ENCODE measurements around the gene TRAF5.

TRAF5 gene

DNA sequence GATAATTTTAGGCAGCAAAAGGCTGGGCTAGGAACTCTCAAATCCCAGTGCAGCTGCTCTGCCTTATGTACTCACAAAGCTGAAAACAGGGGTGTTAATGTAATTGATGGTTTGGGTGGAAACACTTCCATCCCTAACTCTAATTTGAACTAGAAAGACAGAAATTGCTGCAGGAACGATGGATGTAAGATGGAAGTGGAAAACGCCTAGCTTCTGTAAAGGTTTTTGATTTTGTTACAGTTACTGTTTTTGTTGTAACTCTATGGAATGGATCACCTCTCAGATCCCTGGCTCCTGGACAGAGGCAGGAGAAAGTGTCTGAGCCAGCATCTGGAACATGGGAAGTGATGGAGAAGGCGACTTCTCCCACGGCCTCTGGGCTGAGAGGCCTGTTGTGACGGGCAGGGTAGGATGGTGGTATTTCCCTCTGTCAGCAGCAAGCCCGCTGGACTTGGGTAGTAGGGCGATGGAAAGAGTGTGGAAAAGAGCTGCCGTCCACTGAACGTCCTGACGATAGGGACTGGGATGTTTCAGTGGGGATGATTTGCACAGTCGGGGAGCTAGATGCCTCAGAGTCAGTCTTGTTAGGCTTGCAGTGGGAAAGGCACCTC lies 1.6 kb downstream of the TRAF5 start:
- DNase-seq (ENCODE audit: low spot score), result no peak

DNA sequence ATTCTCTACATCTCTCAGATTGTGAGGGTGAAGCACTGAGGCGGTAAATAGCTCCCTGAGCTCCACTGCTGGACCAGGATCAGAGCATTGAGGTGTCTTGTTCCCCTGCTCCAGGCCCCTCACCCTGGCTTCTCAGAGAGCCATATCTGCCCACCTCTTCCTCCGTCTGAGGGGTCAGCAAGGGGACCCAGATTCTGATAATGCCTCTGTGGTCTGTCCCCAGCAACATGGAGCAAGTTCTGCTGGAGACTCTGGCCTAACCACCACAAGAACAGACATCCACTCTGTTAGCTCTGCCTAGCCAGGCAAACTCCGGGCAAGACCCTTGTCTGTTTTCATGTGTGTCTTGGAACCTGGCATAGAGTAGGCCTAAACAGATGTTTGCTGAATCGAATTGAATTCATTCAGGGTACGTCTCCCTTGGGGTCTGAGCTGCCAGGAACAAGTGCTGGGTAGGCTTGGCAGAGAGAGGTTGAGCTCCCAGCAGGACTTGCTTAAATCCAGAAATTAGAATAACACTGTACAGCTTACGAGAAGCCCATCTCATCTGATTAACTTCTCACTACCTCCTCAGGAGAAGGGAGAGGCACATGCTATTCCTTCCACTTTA lies 2.3 kb downstream of the TRAF5 start:
- DNase-seq (ENCODE audit: low spot score), result no peak

DNA sequence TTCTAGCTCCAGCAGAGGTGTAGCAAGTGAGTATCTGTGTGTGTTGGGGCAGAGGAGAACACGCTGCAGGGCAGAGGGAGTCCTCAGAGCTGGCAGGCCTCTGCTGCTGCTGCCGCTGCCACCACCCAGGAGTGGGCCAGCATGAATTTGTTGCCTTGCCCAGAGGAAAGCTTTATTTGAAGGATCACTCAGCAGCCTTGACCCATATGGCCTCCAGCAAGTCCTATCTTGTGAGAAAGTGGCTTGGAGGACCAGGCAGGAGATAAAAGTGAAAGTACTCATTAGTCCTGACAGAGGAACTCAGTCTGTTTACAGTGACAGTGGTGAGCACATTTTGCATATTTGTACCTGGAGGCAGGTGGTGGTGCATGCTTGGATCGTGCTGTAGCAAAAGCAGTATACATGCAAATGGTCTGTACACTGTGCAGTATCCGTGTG lies 3.1 kb downstream of the TRAF5 start:
- no peak for DNase-seq (ENCODE audit: low spot score)

DNA sequence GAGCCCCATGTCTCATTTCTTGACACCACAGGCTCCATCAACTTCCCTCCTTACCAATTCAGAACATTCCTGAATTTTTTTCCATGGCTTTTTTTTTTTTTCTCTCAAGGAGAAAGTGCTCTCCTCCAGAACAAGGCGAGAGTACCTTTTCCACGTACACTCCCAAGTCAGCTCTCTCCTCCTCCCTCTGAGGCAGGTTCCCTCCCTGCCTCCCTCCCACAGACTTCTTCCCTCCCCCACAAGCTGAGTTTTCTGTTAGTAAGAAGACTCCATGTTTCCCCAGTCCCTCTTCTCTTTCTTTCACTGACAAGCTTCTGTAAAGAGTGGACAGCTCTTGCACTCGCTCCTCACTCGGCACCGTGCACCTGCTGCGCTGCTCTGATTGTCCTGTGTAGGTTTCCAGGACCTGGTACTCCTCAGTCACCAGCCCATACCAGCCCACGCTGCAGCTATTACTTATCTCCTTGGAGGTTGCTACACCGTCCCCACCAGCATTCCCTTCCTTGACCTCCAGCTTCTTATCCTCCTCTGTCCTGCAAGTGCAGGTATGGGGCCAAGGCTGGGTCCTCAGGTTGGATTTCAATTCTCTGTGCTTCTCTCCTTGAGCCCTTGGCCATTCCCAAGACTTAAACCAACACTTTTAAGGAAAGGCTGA lies 3.8 kb downstream of the TRAF5 start:
- DNase-seq (ENCODE audit: low spot score), result no peak

DNA sequence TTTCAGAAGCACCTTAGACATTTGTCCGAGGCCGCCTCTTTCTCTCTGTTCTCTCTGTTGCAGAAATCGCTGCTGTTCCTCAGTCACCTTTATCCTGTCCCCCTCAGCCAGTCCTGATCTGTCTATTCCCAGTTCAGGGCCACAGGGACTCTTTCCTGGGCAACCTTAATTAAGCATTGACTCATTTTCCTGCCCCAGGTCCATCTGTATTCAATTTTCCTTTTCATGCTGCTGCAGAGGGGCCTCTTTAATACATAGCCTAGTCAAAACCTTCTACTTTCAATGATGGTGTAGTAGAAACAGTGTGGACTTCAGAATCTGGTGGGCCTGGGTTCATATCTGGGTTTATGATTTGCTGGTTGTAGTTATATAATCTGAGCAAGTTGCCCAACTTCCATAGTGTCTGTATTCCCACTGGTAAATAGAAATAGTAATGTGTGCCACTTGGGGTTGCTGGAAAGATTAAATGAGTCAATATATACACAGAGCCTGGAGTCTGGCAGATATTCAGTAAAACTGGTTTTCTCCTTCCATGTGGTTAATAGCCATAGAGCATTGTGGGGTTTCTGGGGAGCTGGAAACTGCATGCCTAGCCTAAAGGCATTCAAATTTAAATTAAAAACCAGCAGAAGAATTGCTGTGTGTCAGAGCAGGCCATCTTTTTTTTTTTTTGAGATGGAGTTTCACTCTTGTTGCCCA lies 4.5 kb downstream of the TRAF5 start:
- no peak for DNase-seq (ENCODE audit: low spot score)

DNA sequence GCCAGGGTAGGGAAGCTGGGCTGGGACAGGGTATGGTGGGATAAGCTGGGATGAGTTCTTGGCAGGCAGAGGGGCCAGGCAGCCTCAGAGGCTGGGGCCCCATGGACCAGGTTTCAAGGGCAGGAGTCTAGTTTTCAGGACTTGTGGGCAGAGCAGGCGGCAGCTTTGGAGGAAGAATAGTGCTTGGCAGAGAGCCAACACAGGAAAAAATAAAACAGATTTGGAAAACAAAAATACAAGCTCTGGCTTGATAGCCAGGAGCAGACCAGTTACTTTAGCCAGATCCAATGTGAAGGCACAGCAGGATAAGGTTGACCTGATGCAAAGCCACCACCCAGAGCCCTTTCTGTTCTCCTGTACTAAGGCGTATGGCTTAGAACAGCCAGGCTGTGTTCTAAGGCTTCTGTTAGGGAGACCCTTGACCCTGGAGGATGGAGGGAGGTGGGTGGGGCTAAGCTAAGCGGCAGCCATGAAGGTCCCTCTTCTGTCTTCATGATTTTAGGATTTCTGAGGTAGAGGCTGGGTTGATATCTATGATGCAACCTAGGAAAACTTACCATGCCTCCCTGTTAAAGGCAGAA lies 5.5 kb downstream of the TRAF5 start:
- no peak for DNase-seq (ENCODE audit: low spot score)

DNA sequence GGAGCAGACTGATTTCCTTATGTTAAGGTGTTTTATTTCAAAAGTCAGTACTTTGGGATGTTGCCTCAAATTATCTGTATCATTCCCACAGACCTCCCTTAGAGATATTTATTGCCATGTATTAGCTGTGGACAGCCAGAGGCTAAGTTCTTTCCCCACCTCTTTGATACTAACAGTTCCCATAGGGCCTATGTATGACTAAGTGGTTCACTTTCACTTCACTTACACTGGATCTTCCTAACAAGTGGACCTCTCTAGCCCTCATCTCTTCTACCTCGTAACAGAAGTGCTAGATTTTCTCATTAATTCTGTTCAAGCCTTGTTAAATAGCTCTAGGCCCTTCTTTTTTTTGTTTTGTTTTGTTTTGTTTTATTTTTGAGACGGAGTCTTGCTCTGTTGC lies 6.2 kb downstream of the TRAF5 start:
- peak; percentile 46 for DNase-seq (ENCODE audit: low spot score)

DNA sequence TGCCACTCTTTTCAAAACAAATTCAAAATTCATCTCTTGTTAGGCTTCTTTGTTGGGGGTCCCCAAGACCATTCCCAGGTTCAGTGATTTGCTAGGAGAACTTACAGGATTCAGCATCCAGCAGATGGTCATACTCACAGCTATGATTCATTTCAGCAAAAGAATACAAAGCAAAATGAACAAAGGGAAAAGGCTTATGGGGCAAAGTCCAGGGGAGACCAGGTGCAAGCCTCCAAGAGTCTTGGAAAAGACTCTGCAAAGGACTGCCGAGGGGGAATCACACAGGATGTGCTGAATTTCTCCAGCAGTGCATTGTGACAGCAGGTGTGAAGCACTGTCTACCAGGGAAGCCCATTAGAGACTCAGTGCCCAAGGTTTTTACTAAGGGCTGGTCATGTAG lies 7.3 kb downstream of the TRAF5 start:
- DNase-seq (ENCODE audit: low spot score), result peak; percentile 79

DNA sequence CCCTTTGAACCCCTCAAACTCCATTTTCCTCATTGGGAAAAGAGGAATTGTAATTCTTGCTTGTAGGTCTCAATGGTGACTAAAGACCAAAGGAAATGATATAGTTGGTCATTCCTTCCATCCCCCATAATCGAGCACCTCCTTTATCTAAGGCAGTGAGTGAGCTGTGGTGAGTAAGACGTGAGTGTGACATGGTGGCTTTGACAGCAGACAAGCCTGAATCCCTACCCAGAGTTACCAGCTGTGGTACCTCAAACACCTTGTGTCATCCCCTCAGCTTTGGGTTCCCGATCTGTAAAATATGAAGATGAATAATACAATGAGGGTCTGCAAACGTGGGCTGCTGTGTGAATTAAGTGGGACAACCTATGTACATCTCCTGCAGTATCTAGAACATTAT lies 8.4 kb downstream of the TRAF5 start:
- no peak for DNase-seq (ENCODE audit: low spot score)

DNA sequence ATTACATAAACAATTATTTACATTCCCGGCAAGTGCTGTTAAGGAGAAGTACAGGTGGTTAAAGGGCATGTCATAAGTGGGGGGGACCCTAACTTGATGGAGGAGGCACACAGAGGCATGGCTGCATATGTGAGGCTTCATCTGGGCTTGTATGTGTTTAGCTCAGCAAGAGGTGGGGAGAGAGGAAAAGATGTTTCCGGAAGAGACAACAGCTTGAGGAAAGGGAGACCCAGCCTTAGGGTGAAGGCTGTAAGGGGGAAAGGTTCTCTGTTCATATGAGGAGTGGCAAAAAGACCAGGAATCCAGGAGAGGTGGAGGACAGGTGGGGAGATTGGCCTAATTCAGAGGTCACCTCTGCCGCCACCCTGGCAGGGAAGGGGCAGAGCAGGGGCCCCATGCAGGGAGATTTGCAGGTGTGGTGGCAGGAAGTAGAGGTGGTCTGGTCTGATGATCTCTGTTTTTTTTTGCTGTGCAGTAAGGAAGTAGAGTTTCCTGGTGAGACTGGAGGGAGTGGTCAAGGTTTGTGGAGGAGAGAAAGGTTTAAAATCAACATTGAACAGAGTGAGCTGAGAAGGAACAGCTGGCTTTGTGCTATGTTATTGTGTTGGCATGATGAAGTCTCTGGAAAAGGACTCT lies 9.0 kb downstream of the TRAF5 start:
- no peak for DNase-seq (ENCODE audit: low spot score)

DNA sequence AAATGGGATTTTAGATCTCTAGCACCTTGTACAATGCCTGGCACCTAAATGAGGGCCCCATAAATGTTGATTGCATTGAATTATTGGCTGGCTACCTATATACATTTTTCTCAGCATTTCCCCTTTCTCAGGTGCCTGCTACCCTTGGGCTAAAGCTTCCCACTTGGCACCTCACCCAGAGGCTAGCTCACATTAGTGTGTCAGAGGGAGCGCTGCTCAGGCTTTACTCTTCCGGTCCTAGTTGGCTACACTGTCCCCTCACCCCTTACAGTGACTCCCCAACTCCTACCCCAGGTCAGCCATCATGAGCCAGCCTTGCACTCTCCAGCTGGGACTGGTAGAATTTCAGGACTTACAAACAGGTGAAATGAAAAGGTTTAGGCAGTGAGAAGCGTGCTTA lies 9.5 kb downstream of the TRAF5 start:
- DNase-seq (ENCODE audit: low spot score), result no peak

DNA sequence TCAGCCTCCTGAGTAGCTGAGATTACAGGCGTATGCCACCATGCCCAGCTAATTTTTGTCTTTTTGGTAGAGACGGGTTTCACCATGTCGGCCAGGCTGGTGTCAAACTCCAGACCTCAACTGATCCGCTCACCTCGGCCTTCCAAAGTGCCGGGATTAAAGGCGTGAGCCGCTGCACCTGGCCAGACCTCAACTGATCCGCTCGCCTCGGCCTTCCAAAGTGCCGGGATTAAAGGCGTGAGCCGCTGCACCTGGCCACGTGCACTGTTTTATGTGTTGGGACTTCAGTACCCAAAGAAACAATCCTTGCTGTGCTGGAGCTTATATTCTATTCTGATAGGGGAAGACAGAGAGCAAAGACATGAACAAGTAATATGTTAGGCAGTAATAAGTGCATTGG lies 10.1 kb downstream of the TRAF5 start:
- DNase-seq (ENCODE audit: low spot score), result no peak

DNA sequence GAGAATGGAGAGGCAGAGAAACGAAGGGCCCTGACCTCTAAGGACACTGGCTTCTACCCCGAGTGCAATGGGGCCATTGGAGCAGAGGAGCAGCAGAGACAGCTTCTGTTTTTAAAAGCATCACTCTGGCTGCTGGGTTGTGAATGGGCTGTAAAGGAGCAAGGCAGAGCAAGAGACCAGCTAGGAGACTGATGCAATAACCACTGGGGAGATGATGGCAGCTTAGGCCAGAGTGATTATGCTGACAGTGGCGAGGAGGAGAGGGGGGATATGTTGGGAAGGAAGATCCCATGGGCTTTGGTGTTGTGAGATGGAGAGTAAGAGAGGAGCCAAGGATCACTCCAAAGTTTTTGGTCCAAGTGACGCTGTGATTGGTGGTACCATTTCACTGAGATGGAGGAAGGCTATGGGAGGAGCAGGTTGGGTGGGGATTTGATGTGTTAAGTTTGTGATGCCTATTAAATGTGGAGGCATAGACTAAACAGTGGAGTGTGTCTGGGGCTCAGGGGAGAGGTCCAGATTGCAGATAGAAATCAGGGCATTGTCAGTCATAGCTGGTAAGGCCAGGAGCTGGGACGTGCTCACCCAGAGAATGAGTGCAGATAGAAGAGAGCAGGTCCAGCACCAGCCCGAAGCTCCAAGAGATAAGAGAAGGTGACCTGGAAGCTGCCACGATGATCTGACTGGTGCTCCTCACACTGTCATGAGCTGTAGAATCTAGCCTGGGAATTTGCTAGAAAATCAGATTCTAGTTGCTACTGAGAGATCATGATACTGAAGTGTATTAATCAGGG lies 11.0 kb downstream of the TRAF5 start:
- no peak for DNase-seq (ENCODE audit: low spot score)

DNA sequence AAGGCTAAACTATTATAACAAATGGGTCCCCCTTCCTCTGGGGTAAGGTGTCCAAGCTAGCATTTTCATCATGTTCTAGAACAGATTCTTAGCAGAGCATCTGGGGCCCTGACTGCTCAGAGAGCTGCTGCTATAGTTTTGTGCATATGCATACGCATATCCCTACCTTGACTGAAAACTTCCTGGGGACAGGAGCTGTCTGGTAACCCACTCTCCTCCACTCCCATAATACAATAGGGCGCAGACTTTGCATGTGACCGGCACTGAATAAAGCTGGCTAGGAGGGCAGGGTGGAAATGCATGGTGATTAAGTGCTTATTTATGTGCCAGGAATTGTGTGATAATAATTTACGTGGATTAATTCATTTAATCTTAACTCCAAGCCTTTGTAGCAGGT lies 11.6 kb downstream of the TRAF5 start:
- no peak for DNase-seq (ENCODE audit: low spot score)

DNA sequence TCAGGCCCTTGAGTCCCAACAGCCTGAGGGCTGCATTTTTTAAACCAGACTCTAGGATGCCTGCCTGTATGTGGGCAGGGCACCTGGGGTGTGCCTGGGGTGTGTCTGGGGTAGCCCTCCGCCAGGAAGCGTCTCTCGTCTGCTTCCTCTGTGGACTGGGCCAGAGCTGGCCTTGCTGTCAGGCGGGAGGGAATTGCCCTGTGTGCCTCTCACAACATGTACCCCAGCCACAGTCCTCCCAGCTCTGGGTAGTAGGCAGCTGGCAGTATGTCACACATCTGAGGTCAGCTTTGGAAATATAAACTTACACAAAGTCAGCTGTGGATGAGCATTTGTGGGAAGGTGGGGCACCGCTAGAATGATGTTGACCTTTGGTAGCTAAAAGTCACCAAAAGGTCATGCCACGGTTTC lies 13.0 kb downstream of the TRAF5 start:
- DNase-seq (ENCODE audit: low spot score), result peak; percentile 69

DNA sequence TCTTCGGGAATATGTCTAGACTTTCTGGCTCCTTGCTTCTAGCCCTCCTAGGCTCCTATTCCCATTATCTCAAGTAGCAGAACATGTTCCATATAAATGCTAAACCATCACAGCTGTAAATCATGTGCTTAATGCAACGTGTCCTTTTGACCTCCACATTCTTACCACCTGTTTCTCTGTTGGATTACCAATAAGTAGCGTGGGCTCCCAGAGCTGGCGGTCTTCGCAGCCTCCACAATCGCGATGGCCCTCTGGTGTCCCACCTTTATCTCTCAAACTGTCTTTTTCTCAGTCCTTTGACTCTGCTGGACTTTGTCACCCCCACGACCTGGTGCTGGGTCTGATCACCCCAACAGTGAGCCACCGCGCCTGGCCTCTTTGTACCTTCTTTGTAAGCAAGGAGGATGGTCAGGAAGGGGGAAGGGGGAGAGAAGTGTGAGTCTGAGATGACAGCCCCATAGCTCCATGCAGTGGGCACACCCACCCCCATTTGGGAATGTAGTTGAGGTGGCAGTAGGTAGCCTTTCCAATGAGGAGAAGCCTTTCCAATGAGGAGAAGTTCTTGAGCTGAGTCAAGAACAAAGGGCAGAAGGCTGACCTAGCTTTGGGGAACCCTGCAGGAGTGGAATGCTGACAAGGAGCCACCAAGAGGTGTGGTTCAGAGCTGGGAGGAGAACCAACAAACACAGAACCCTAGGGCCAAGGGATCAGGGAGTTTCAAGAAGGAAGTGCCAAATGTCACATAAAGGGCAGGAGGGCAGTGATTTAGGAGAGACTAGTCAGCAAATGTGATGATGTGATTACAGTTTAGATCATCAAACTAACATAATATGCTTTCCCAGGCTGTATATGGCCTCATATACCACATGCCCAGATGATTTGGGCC lies 14.2 kb downstream of the TRAF5 start:
- no peak for DNase-seq (ENCODE audit: low spot score)

DNA sequence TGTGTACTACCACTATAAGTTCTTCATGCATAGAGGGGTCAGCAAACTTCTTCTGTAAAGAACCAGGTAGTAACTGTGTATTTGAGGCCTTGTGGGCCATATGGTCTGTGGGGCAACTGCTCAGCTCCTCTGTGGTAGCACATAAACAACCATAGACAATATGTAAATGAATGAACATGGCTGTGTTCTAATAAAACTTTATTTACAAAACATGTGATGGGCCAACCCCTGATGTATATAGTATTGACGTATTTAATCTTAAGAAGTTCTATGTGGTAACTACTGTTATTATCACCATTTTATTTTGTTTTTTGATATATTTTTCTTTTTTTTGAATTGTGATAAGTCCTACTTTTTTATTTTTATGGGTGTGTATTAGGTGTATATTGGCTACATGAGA lies 15.4 kb downstream of the TRAF5 start:
- DNase-seq (ENCODE audit: low spot score), result no peak

DNA sequence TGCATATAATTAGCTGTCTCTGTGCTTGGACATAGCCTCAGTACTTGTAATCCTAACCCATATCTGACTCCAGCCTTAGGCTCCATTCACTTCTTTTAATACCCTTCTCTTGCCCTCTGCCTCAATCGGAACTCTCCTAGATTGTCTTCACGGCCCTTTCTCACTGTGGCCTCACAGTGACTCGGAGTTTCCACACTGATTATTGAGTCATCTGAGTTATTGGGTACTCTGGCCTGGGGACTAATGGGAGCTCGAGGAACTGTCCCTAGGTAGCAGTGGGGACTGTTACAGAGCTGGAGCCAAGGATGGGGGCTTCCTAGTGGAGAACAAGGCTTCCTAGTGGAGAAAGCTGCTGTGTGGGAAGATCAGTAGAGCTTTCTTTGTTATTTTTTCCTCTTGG lies 17.0 kb downstream of the TRAF5 start:
- no peak for DNase-seq (ENCODE audit: low spot score)

DNA sequence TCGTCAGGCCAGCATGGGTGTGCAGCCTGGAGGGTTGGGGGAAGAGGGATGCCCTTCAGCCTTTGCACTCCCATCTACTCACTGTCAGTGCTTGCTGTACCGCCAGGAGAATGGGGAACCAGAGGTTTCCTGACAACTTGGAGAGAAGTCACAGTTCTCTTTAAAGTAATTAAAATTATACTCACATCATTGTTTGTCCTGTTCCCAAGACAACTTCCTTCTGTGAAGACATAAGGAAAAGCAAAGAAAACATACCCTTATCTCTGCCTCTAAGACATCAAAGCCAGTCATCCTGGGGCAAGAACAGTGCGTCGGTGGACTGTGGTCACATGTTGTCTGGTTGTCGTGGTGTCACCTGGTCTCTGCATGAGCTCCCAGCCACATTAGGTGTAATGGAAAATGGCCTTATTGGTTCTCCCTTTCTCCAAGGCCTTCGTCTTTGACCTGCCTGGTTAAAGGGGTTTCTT lies 17.6 kb downstream of the TRAF5 start:
- no peak for DNase-seq (ENCODE audit: low spot score)

DNA sequence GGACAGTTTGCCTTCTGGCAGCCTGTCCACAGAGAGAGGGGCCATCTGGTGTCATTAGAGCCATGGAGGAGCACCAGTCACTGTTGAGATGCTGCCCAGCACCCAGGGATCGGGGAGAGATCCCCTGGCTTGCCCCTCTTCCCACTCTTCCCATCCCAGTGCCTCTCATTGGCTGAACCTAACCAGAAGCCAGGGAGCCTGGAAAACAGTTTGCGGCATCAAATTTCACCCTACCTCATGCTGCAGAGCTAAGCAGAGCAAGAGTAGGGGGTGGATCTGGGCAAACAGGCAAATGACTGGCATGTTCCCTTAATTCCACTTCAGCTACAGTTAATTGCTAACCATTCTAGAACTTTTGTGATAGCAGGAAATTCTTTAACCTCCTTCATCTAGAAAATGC lies 19.1 kb downstream of the TRAF5 start:
- DNase-seq (ENCODE audit: low spot score), result no peak
